Fibroblast of villous mesenchyme (primary cell): Measurements from ENCODE around the gene ZNF57. TPM values are rescaled to one million over a fixed set of nuclear protein-coding genes. Genes with fewer than 3 reads are reported as not detected.
"Not testable (repeated sequence)": the region's sequence is repeated elsewhere in the genome, so short reads cannot be mapped to it uniquely, and the experiment has no call there.

ENCODE experiments used
- DNase-seq: peaks from one replicate; pipeline ENCODE4 v3.0.0-alpha.2; 2010; ENCODE audit warnings: low read depth
- H3K4me3 ChIP-seq: 2 replicates; pipeline ENCODE4 v1.5.1; 2011; ENCODE audit warnings: low read depth, mild to moderate bottlenecking, low read length
- CTCF ChIP-seq: IDR thresholded peaks from 2 replicates; pipeline ENCODE4 v1.5.1; 2012; ENCODE audit warnings: low read depth, mild to moderate bottlenecking, low read length; ENCODE audit not compliant: insufficient read depth
- total RNA-seq: library from RNA; depleted of rRNA; stranded (reverse); fragments of >200 nt; gene quantifications from 2 replicates; pipeline ENCODE4 v1.2.3, GENCODE V29; 2012

The ZNF57 gene
- total RNA-seq, 1 donor, result 6.0 TPM

- TF ChIP-seq CTCF, result no peak
- DNase-seq, result no peak
- H3K4me3 ChIP-seq, result no peak overlapping the region
These were observed 36.9 kb upstream of the ZNF57 start for GRCh38 chr19:2863816-2864215.

GRCh38 chr19:2865334-2866100 lies 35.2 kb upstream of the ZNF57 start:
- DNase-seq, result peak; percentile 36
- no peak for TF ChIP-seq CTCF
- no peak overlapping the region for H3K4me3 ChIP-seq

- H3K4me3 ChIP-seq, result peak overlapping the region; percentile 53
- TF ChIP-seq CTCF, result no peak
- no peak for DNase-seq
These were observed 34.2 kb upstream of the ZNF57 start for GRCh38 chr19:2866495-2867024.

GRCh38 chr19:2867025-2867991 lies 33.4 kb upstream of the ZNF57 start, which contains the start of gene ZNF556:
Gene ZNF556 (plus strand): TSS chr19:2867335. CDS start chr19:2867422, 87 bp downstream.
- DNase-seq, result peak; percentile 83
- H3K4me3 ChIP-seq, result peak within 1 kb of the TSS; percentile 53
- TF ChIP-seq CTCF, result no peak

- TF ChIP-seq CTCF, result no peak
- no peak overlapping the region for H3K4me3 ChIP-seq
- DNase-seq, result no peak
These were observed 31.1 kb upstream of the ZNF57 start for GRCh38 chr19:2869618-2870017.

- DNase-seq, H3K4me3 ChIP-seq: not testable (repeated sequence)
- peak; percentile 26 for TF ChIP-seq CTCF
These were observed 28.6 kb upstream of the ZNF57 start for GRCh38 chr19:2872175-2872574.
